ENCODE data around the gene ZNF524. TPM values are rescaled to one million over a fixed set of nuclear protein-coding genes. Genes with fewer than 3 reads are reported as not detected.

ZNF524 gene
- total RNA-seq, 1 experiment from 2014 or later, result 5.5 TPM

GRCh38 chr19:55640043-55640576, 40.0 kb downstream of the ZNF524 start (continued):
- no peak for TF ChIP-seq SOX15 (CRISPR knock-in tag; IDR thresholded peaks at IDR 0.05)
- TF ChIP-seq KAT7 (CRISPR knock-in tag; IDR thresholded peaks at IDR 0.05; ENCODE audit: borderline replicate concordance), result no peak
- TF ChIP-seq ZSCAN18 (CRISPR knock-in tag; IDR thresholded peaks at IDR 0.05), result no peak
- TF ChIP-seq SMAD4 (CRISPR knock-in tag; IDR thresholded peaks at IDR 0.05), result peak; percentile 94
- peak; percentile 72; the same call in 1 of the 2 replicates for TF ChIP-seq ZNF121 (CRISPR knock-in tag; IDR thresholded peaks at IDR 0.05)
- TF ChIP-seq FOXJ3 (CRISPR knock-in tag; IDR thresholded peaks at IDR 0.05; ENCODE audit: borderline replicate concordance), result no peak
- TF ChIP-seq SMAD3 (CRISPR knock-in tag; IDR thresholded peaks at IDR 0.05; ENCODE audit: borderline replicate concordance), result peak; percentile 95
- TF ChIP-seq ATF6 (CRISPR knock-in tag; IDR thresholded peaks at IDR 0.05), result no peak
- TF ChIP-seq NFYB (CRISPR knock-in tag; conservative IDR thresholded peaks at IDR 0.05; ENCODE audit: low read depth), result peak; percentile 35; the same call in 1 of the 2 replicates
- no peak for TF ChIP-seq OVOL2 (CRISPR knock-in tag; IDR thresholded peaks at IDR 0.05; ENCODE audit: borderline replicate concordance)
- TF ChIP-seq E2F5 (CRISPR knock-in tag; IDR thresholded peaks at IDR 0.05), result peak; percentile 50; the same call in 1 of the 2 replicates
- TF ChIP-seq ELF4 (CRISPR knock-in tag; IDR thresholded peaks at IDR 0.05; ENCODE audit: low read depth), result no peak
- peak; percentile 87 for TF ChIP-seq ZNF232 (CRISPR knock-in tag; IDR thresholded peaks at IDR 0.05)
- peak; percentile 86 for TF ChIP-seq FOXP1 (CRISPR knock-in tag; IDR thresholded peaks at IDR 0.05; ENCODE audit: borderline replicate concordance)
- TF ChIP-seq ZNF317 (CRISPR knock-in tag; IDR thresholded peaks at IDR 0.05; ENCODE audit: borderline replicate concordance, low read depth), result no peak
- TF ChIP-seq TP53 (CRISPR knock-in tag; IDR thresholded peaks at IDR 0.05), result peak; percentile 87
- TF ChIP-seq ZNF263 (CRISPR knock-in tag; IDR thresholded peaks at IDR 0.05; ENCODE audit: low read depth), result peak; percentile 50
- TF ChIP-seq ZNF532 (CRISPR knock-in tag; IDR thresholded peaks at IDR 0.05; ENCODE audit: borderline replicate concordance), result no peak
- TF ChIP-seq GRHL2 (CRISPR knock-in tag; IDR thresholded peaks at IDR 0.05; ENCODE audit: insufficient replicate concordance, severe bottlenecking), result no peak
- TF ChIP-seq ZBTB43 (CRISPR knock-in tag; IDR thresholded peaks at IDR 0.05), result peak; percentile 89
- TF ChIP-seq ZNF512 (CRISPR knock-in tag; IDR thresholded peaks at IDR 0.05; ENCODE audit: borderline replicate concordance), result no peak
- peak; percentile 78; the same call in 1 of the 2 replicates for TF ChIP-seq ZBTB21 (CRISPR knock-in tag; IDR thresholded peaks at IDR 0.05; ENCODE audit: borderline replicate concordance)
- no peak for TF ChIP-seq RORB (CRISPR knock-in tag; IDR thresholded peaks at IDR 0.05)
- TF ChIP-seq USF2 (CRISPR knock-in tag; IDR thresholded peaks at IDR 0.05), result peak; percentile 69
- no peak for TF ChIP-seq HMGA2 (CRISPR knock-in tag; IDR thresholded peaks at IDR 0.05)
- no peak for TF ChIP-seq NFATC4 (CRISPR knock-in tag; IDR thresholded peaks at IDR 0.05)
- no peak for TF ChIP-seq SP1 (CRISPR knock-in tag; conservative IDR thresholded peaks at IDR 0.05)
- peak; percentile 80 for TF ChIP-seq NR1H2 (CRISPR knock-in tag; IDR thresholded peaks at IDR 0.05)

Measured in WTC11 (cell line).